ENCODE results near the gene CCR5AS.

DNA sequence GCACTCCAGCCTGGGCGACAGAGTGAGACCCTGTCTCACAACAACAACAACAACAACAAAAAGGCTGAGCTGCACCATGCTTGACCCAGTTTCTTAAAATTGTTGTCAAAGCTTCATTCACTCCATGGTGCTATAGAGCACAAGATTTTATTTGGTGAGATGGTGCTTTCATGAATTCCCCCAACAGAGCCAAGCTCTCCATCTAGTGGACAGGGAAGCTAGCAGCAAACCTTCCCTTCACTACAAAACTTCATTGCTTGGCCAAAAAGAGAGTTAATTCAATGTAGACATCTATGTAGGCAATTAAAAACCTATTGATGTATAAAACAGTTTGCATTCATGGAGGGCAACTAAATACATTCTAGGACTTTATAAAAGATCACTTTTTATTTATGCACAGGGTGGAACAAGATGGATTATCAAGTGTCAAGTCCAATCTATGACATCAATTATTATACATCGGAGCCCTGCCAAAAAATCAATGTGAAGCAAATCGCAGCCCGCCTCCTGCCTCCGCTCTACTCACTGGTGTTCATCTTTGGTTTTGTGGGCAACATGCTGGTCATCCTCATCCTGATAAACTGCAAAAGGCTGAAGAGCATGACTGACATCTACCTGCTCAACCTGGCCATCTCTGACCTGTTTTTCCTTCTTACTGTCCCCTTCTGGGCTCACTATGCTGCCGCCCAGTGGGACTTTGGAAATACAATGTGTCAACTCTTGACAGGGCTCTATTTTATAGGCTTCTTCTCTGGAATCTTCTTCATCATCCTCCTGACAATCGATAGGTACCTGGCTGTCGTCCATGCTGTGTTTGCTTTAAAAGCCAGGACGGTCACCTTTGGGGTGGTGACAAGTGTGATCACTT, 34.1 kb downstream of the CCR5AS start:
- TF ChIP-seq CTCF (IDR thresholded peaks at IDR 0.05) (peak in 2 of 3 experiments; percentile 20 to 45), POLR2A (IDR thresholded peaks at IDR 0.05) (no peak)

Data from vagina (tissue), 2 donors.